Measurements from ENCODE around the gene ZFHX3. TPM values are rescaled to one million over a fixed set of nuclear protein-coding genes. Genes with fewer than 3 reads are reported as not detected.

ZFHX3 gene
- total RNA-seq, 1 experiment from 2014 or later: 13.6 TPM

DNA sequence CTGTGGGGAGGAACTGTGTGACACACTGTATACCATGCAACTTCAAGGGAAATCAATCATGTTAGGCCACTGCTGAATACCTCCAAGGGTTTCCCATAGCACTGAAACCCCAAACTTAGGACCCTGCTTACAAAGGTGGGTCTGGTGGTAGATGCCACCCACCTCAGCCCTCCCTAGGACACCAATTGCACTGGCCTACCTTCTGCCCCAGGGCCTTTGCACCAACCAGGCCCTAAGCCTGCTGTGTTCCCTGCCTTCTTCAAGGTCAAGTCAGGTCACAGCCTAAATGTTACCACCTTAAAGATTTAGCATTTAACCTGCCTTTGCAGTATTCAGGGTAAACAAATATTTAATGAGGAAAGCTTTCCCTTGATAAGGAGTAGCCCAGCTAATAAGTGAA lies 185.8 kb downstream of the ZFHX3 start:
- Mint-ChIP-seq H3K9me3 (ENCODE audit: low read depth, unreplicated experiment) (no peaks in the 10 kb centered on the region), H3K27ac (ENCODE audit: unreplicated experiment) (no peak overlapping the region), H3K4me3 (ENCODE audit: low read depth, unreplicated experiment) (no peak overlapping the region), H3K4me1 (ENCODE audit: low read depth, unreplicated experiment) (peaks cover 7% of the 10 kb centered on the region), H3K36me3 (ENCODE audit: insufficient read depth, unreplicated experiment) (no peaks in the 10 kb centered on the region), H3K27me3 (ENCODE audit: unreplicated experiment) (no peaks in the 10 kb centered on the region)
- CTCF ChIA-PET: no interaction called here
- TF ChIP-seq CTCF (IDR thresholded peaks at IDR 0.05; ENCODE audit: unreplicated experiment): no peak
- BruUV-seq (replicated peaks): no TSS peak
- intact Hi-C loops (cut with micrococcal nuclease; ENCODE audit: unreplicated experiment): no loop called here
- DNase-seq: no peak

- Mint-ChIP-seq H3K4me1 (ENCODE audit: low read depth, unreplicated experiment) (peaks cover 7% of the 10 kb centered on the region), H3K27me3 (ENCODE audit: unreplicated experiment) (no peaks in the 10 kb centered on the region), H3K4me3 (ENCODE audit: low read depth, unreplicated experiment) (no peak overlapping the region), H3K27ac (ENCODE audit: unreplicated experiment) (no peak overlapping the region), H3K9me3 (ENCODE audit: low read depth, unreplicated experiment) (no peaks in the 10 kb centered on the region), H3K36me3 (ENCODE audit: insufficient read depth, unreplicated experiment) (no peaks in the 10 kb centered on the region)
- BruUV-seq (replicated peaks): no TSS peak
- no peak for DNase-seq
- intact Hi-C loops (cut with micrococcal nuclease; ENCODE audit: unreplicated experiment): no loop called here
- no peak for TF ChIP-seq CTCF (IDR thresholded peaks at IDR 0.05; ENCODE audit: unreplicated experiment)
- CTCF ChIA-PET: interaction anchor here (0.6 kb wide), 1 partner anchor 391 kb away, joined by 8 read pairs; no protein-coding TSS in a partner anchor
These were observed 187.0 kb downstream of the ZFHX3 start for GRCh38 chr16:72860726-72861562.

DNA sequence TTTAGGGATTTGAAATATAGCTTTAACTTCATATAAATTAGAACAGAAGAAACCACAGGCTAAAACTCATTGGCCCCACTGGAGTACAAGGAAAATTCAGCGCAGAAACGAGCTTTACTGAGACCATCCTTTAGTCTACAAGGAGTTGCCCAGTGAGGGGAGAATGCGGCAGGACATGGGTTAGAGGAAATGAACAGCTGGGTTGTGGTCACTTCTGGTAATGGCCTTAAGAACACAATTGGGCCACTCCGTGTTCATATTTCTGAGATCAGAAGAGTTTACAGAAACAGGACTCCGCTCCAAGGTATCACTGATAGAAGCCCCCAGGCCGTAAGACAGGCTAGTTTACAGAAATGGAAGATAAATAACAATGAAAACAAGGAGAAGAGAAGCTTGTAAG lies 188.3 kb downstream of the ZFHX3 start:
- no peak for DNase-seq
- Mint-ChIP-seq H3K4me3 (ENCODE audit: low read depth, unreplicated experiment) (no peak overlapping the region), H3K36me3 (ENCODE audit: insufficient read depth, unreplicated experiment) (no peaks in the 10 kb centered on the region), H3K27ac (ENCODE audit: unreplicated experiment) (no peak overlapping the region), H3K4me1 (ENCODE audit: low read depth, unreplicated experiment) (peaks cover 7% of the 10 kb centered on the region), H3K9me3 (ENCODE audit: low read depth, unreplicated experiment) (no peaks in the 10 kb centered on the region), H3K27me3 (ENCODE audit: unreplicated experiment) (no peaks in the 10 kb centered on the region)
- intact Hi-C loops (cut with micrococcal nuclease; ENCODE audit: unreplicated experiment): no loop called here
- TF ChIP-seq CTCF (IDR thresholded peaks at IDR 0.05; ENCODE audit: unreplicated experiment): no peak
- BruUV-seq (replicated peaks): no TSS peak
- CTCF ChIA-PET: interaction anchor here (1.1 kb wide), 1 partner anchor 26 kb away, joined by 3 read pairs; no protein-coding TSS in a partner anchor

DNA sequence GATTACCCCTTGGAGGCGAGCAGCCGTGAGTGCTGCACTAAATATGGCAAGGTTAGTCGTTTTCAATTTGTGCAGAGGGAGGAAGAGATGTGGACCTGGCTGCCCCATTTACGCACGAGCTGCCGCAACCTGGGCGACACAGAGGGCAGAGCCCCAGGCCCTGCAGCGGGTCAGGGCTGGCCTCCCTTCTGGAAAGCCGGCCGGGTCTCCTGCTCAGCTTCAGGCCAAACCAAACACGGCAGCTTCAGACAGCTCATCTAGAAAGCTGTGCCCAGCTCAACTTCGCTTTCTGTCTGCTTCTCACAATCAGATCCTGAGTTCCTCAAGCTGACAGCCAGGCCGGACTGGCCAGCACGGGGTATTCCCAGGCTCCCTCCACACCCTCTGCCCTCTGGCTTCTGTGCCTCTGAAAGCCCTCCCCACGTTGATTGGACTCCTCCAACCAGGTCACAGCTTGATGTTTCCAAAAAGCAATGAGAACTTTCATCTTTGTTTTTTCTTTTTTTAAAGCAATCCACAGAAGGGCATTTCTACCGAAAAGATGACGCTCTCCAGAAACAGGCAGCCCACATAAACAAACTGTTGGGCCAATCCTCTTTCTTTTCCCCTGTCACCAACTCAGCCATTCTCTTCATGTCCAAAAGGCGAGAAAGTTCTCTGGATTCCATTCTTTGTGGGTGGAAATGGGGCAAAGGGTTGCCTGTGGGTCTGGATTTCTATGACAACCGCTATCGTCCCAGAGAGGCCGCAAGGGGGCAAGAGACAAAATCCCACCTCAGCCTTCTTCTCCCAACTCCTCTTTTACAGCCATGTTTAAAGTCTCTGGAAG lies 189.0 kb downstream of the ZFHX3 start:
- DNase-seq: no peak
- Mint-ChIP-seq H3K27ac (ENCODE audit: unreplicated experiment) (no peak overlapping the region), H3K9me3 (ENCODE audit: low read depth, unreplicated experiment) (no peaks in the 10 kb centered on the region), H3K4me1 (ENCODE audit: low read depth, unreplicated experiment) (peaks cover 7% of the 10 kb centered on the region), H3K36me3 (ENCODE audit: insufficient read depth, unreplicated experiment) (no peaks in the 10 kb centered on the region), H3K4me3 (ENCODE audit: low read depth, unreplicated experiment) (no peak overlapping the region), H3K27me3 (ENCODE audit: unreplicated experiment) (no peaks in the 10 kb centered on the region)
- intact Hi-C loops (cut with micrococcal nuclease; ENCODE audit: unreplicated experiment): no loop called here
- CTCF ChIA-PET: interaction anchor here (0.6 to 1.1 kb wide), 2 partner anchors 21 to 26 kb away, joined by 3 to 6 read pairs; no protein-coding TSS in a partner anchor
- no peak for TF ChIP-seq CTCF (IDR thresholded peaks at IDR 0.05; ENCODE audit: unreplicated experiment)
- BruUV-seq (replicated peaks): no TSS peak
